Heart left ventricle (tissue), 16 donors: ENCODE results near the gene CD2BP2. TPM values are rescaled to one million over a fixed set of nuclear protein-coding genes. Genes with fewer than 3 reads are reported as not detected.

Experiments
- ATAC-seq, 4 donors: fragments of 200-7000 bp; cut with Tn5 transposase; one replicate each; pipeline ENCODE4 v1.9.1; 2020 to 2022; ENCODE audit warnings: moderate library complexity in 4 of 4, mild to moderate bottlenecking in 3 of 4, moderate number of reproducible peaks in 1 of 4
- DNase-seq, 5 donors: peaks; one replicate each; pipeline ENCODE4 v3.0.0-alpha.2; 2020
- H3K27ac ChIP-seq, 12 donors: fragments of 200-600 bp; sonication (generic) in 4 of 12; one replicate each; pipeline versions ENCODE4 v1.5.0 to v1.8.0; 2016 to 2022; ENCODE audit warnings: mild to moderate bottlenecking in 2 of 12
- H3K27me3 ChIP-seq, 9 donors: fragments of 200-600 bp; sonication (generic) in 2 of 9; one replicate each; pipeline versions ENCODE4 v1.5.1 to v1.8.0; 2016 to 2022; ENCODE audit warnings: mild to moderate bottlenecking in 3 of 9
- H3K36me3 ChIP-seq, 9 donors: fragments of 200-600 bp; sonication (generic) in 2 of 9; one replicate each; pipeline versions ENCODE4 v1.5.0 to v1.8.0; 2018 to 2022; ENCODE audit warnings: mild to moderate bottlenecking in 2 of 9
- H3K4me1 ChIP-seq, 12 donors: fragments of 200-600 bp; sonication (generic) in 4 of 12; one replicate each; pipeline versions ENCODE4 v1.5.0 to v1.8.0; 2016 to 2022; ENCODE audit warnings: mild to moderate bottlenecking in 3 of 12
- H3K4me3 ChIP-seq, 12 donors: fragments of 200-600 bp; sonication (generic) in 4 of 12; one replicate each; pipeline versions ENCODE4 v1.5.0 to v1.8.0; 2017 to 2022; ENCODE audit warnings: mild to moderate bottlenecking in 9 of 12, moderate library complexity in 4 of 12
- H3K9me3 ChIP-seq, 12 donors: fragments of 200-600 bp; sonication (generic) in 4 of 12; one replicate each; pipeline versions ENCODE4 v1.5.0 to v1.8.0; 2016 to 2022; ENCODE audit warnings: mild to moderate bottlenecking in 1 of 12
- POLR2A ChIP-seq, 2 donors: fragments of 450-650 bp; IDR thresholded peaks; one replicate each; pipeline ENCODE4 v1.6.1; 2017; ENCODE audit warnings: antibody characterized with exemption in 2 of 2, mild to moderate bottlenecking in 2 of 2, moderate library complexity in 2 of 2
- whole genome bisulfite sequencing, 4 donors: extraction: QIAGEN DNeasy Blood & Tissue Kit in 2 of 4; methylation state at CpG; one replicate each; pipeline versions ENCODE4 v1.1.5 to v1.1.7; 2013 to 2018; 5-methylcytosine and 5-hydroxymethylcytosine counted together
- intact Hi-C, 10 donors: fragments of 100-400 bp; cut with DNase I; formaldehyde crosslinking; loops; one replicate each; pipeline versions ENCODE4 v1.11.1 to v1.14.2; 2022
- polyA plus RNA-seq, 2 donors: library from polyadenylated mRNA; stranded (reverse); fragments of 200-250 nt; gene quantifications; one replicate each; pipeline ENCODE4 v1.2.3, GENCODE V29; 2013
- total RNA-seq, 9 donors: library from RNA; depleted of rRNA in 2 of 9; stranded (reverse); fragments of >200 nt in 2 of 9; fragmentation: NEBNext Ultra II Directional in 3 of 9; extraction: Animal tissue kit (Norgen Biotek cat#: 25700) in 3 of 9; gene quantifications; one replicate each; pipeline versions ENCODE4 v1.1.0 to v1.2.4, GENCODE V29; 2016 to 2023
- TF ChIP-seq, protein P1 (sequence below), 12 donors: fragments of 200-600 bp; sonication (generic) in 4 of 12; IDR thresholded peaks; one replicate each; pipeline versions ENCODE4 v1.5.0 to v1.8.0; 2018 to 2022; ENCODE audit warnings: antibody characterized with exemption in 12 of 12, mild to moderate bottlenecking in 5 of 12
- donor health status: ischemic (EF 13 %, LVEDD 7.1; RV severe dilation, severe dysfunction).
- donor health status: healthy with polysubstance abuse.
- donor health status: DM: no; HTN: yes; CAD: no.
- donor health status: DM: no; HTN: no; CAD: no.
- donor health status: ischemic (EF 25% LVEDD 6.9; RV normal size, moderate dysfunction).
- donor health status: ischemic (EF 25% LVEDD 5.7; RV mildly dilated, moderate dysfunction).
- donor health status: healthy.
- donor health status: DM: yes; HTN: yes; CAD: no.
- donor health status: ischemic (EF 35%, LVEDD 5.7; RV mildly dilated, moderate dysfunction).
- donor health status: nonischemic (EF 11% LVEDD 7.7; RV severe dilation, severe dysfunction).
- donor health status: DM: yes; HTN: yes; CAD: no.
- donor health status: PGD.
- donor health status: ischemic (EF 29% LVEDD 5.4; RV normal size, mild dysfunction).
- donor health status: nonischemic (EF 23%, LVEDD 6.1; RV moderate dilation, normal function).

Gene CD2BP2
- total and polyA plus RNA-seq, 11 donors = 21.5 to 54.5 (median 39.8) TPM

DNA sequence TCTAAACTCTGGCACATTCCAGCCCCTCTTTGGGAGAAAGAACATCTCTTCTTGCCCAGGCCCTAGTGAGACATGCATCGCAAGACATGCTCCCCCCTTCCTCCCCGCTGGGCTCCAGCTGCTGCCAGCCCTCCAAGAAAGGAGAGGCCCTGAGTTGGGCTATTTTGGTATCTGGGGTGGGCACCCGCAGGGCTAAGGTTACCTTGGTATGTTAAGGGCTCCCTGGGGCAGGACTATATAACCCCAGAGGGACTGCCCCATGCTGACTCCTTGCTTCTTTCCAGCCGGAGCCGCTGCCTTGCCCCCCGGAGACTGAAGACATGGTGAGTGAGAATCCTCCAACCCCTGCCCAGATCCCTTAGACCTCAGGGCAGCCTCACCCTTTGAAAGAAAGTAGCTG lies 19.4 kb upstream of the CD2BP2 start, which contains the start of gene MYL11:
Gene MYL11, plus strand, starts transcription at position 265 of the 400 bp plus-strand sequence. Its CDS starts 56 bp downstream, at position 321.
- H3K4me1 ChIP-seq = peaks cover 0 to 34% (median 22%) of the 10 kb centered on the region in 12 donors

DNA sequence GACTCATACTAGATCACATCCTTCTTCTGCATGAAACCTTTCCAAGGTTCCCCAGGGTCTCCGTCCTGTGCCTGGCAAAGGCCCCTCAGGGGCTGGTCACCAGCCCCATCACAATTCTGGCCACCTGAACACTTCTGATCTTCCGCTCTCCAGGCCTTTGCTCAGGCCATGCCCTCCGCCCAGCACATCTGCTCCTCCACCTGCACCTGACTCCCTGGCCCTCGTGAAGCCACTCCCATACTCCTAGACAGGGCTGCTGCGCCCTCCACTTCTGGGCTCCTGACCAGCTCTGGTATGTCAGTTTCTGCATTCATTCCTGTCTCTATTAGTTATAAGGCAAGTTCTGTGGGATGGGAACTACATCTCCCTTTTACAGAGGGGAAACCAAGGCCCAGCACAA lies 17.6 kb upstream of the CD2BP2 start:
- 90 to 92% (median 91%) methylated on average over 5 of the region's 5 CpGs for WGBS, 4 donors
- H3K27me3 ChIP-seq = no peaks in the 10 kb centered on the region
- intact Hi-C loops = no loop called here
- H3K4me1 ChIP-seq = peaks cover 0 to 40% (median 24%) of the 10 kb centered on the region in 12 donors
- TF ChIP-seq POLR2A (IDR thresholded peaks at IDR 0.05) = no peak
- TF ChIP-seq, protein P1, sequence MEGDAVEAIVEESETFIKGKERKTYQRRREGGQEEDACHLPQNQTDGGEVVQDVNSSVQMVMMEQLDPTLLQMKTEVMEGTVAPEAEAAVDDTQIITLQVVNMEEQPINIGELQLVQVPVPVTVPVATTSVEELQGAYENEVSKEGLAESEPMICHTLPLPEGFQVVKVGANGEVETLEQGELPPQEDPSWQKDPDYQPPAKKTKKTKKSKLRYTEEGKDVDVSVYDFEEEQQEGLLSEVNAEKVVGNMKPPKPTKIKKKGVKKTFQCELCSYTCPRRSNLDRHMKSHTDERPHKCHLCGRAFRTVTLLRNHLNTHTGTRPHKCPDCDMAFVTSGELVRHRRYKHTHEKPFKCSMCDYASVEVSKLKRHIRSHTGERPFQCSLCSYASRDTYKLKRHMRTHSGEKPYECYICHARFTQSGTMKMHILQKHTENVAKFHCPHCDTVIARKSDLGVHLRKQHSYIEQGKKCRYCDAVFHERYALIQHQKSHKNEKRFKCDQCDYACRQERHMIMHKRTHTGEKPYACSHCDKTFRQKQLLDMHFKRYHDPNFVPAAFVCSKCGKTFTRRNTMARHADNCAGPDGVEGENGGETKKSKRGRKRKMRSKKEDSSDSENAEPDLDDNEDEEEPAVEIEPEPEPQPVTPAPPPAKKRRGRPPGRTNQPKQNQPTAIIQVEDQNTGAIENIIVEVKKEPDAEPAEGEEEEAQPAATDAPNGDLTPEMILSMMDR (IDR thresholded peaks at IDR 0.05) = no peak
- H3K27ac ChIP-seq = peak overlapping the region in 3 of 12 donors; percentile 85 to 89 (median 88)
- no peak for ATAC-seq
- no peaks in the 10 kb centered on the region for H3K9me3 ChIP-seq
- no peak for DNase-seq
- no peaks in the 10 kb centered on the region for H3K36me3 ChIP-seq
- H3K4me3 ChIP-seq = no peak overlapping the region

More for the DNA sequence above, 19.4 kb upstream of the CD2BP2 start, which contains the start of gene MYL11:
- Histone ChIP-seq H3K4me3 (no peak within 1 kb of the TSS), H3K27ac (no peak within 1 kb of the TSS), H3K9me3 (no peaks in the 10 kb centered on the region), H3K36me3 (no peaks in the 10 kb centered on the region), H3K27me3 (no peaks in the 10 kb centered on the region)
- intact Hi-C loops = no loop called here
- WGBS, 4 donors = 81 to 90% (median 85%) methylated on average over 6 of the region's 6 CpGs
- DNase-seq (peak in 1 of 5 donors; percentile 15), ATAC-seq (no peak)
- TF ChIP-seq POLR2A (IDR thresholded peaks at IDR 0.05) = no peak
- TF ChIP-seq, protein P1 (IDR thresholded peaks at IDR 0.05) = no peak

DNA sequence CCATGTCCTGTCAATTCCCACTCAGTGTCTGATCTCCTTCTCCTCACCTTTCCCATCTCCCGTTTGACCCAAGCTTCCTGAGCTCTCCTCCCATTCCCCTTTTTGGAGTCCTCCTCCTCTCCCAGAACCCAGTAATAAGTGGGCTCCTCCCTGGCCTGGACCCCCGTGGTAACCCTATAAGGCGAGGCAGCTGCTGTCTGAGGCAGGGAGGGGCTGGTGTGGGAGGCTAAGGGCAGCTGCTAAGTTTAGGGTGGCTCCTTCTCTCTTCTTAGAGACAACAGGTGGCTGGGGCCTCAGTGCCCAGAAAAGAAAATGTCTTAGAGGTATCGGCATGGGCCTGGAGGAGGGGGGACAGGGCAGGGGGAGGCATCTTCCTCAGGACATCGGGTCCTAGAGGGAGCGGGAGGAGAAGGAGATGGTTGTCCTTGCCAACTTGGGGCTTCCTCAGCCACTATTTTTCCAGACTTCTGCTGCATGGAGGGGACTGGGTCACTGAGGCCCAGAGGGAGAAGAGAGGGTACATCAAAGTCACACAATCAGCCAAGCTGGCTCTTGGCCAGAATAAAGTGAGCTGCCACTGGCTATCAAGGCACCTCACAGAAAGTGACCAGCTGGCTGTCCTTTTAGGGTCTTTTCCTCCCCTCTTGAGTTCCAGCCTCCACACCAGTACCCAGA lies 17.1 kb upstream of the CD2BP2 start:
- Histone ChIP-seq H3K4me3 (no peak overlapping the region), H3K9me3 (no peaks in the 10 kb centered on the region), H3K36me3 (peaks cover 0 to under 1% (median 0%) of the 10 kb centered on the region in 9 donors), H3K27me3 (no peaks in the 10 kb centered on the region), H3K4me1 (peaks cover 0 to 41% (median 26%) of the 10 kb centered on the region in 12 donors), H3K27ac (peak overlapping the region in 8 of 12 donors; percentile 57 to 95 (median 88))
- TF ChIP-seq, protein P1 (IDR thresholded peaks at IDR 0.05) = no peak
- no peak for TF ChIP-seq POLR2A (IDR thresholded peaks at IDR 0.05)
- ATAC-seq (no peak), DNase-seq (peak in 2 of 5 donors; percentile 30 to 32)
- 72 to 76% (median 74%) methylated on average over 6 of the region's 6 CpGs for WGBS, 4 donors
- intact Hi-C loops = no loop called here

DNA sequence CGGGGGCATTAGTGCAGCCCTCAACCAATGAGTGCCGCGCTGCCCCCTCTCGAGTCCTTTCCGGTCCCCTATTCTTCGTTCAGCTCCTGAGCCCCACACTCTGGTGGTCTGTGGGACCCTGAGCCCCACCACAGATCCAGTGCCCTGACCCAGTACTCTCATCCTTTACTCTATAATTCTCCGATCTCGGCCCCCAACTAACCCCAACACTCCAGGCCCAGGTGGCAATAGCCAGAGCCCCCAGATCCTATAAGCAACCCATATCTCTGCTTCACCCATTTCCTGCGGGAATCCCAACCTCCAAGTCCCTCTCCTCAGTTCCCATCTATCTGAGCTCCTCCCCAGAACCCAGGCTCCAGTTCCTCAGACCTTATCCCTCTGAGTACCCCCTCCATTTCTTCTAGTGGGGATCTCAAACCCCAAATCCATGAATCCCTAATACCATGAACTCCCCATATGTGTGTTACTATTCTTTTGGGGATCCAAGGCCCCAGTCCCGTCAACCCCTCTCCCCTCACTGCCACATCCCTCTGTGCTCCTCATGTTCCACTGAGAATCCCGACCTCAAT lies 16.2 kb upstream of the CD2BP2 start:
- no peaks in the 10 kb centered on the region for H3K27me3 ChIP-seq
- ATAC-seq (no peak), DNase-seq (no peak)
- H3K36me3 ChIP-seq = peaks cover 0 to 9% (median 2%) of the 10 kb centered on the region in 9 donors
- H3K27ac ChIP-seq = peak overlapping the region; percentile 64 to 95 (median 88)
- no peaks in the 10 kb centered on the region for H3K9me3 ChIP-seq
- H3K4me1 ChIP-seq = peaks cover 0 to 42% (median 28%) of the 10 kb centered on the region in 12 donors
- H3K4me3 ChIP-seq = peak overlapping the region; percentile 6 to 60 (median 52)
- TF ChIP-seq, protein P1 (IDR thresholded peaks at IDR 0.05) = peak in 4 of 12 donors; percentile 1 to 2 (median 2)
- TF ChIP-seq POLR2A (IDR thresholded peaks at IDR 0.05) = no peak
- 18 to 23% (median 21%) methylated on average over 11 of the region's 11 CpGs for WGBS, 4 donors
- intact Hi-C loops = loop anchor here in 1 of 10 donors (2.0 kb wide), 1 partner anchor 17 kb away; the partner anchor contains the start of gene CD2BP2
